HEK293 (cell line): ENCODE measurements around the gene TMEM106C.
A peak's percentile ranks its signal among the peaks of the same experiment; 100 is the strongest.

Experiments
- CTCF ChIA-PET: fragments of 350-600 bp; formaldehyde crosslinking; extraction: SDS; loops from one replicate; lab custom pipeline; 2021; ENCODE audit warnings: antibody characterized with exemption; lab: Yijun Ruan, JAX
- POLR2A ChIA-PET: fragments of 300-600 bp; formaldehyde crosslinking; extraction: SDS; loops from one replicate; lab custom pipeline; 2020; ENCODE audit warnings: antibody characterized with exemption, inconsistent platforms; lab: Yijun Ruan, JAX
- H3K27ac ChIP-seq: fragments of 200-500 bp; sonication (Bioruptor generic); 2 replicates; pipeline ENCODE4 v1.5.1; 2014; ENCODE audit warnings: low read depth, low read length, control low read depth, inconsistent platforms; ENCODE audit errors: extremely low read depth
- H3K36me3 ChIP-seq, 2 experiments: fragments of 200-500 bp in 1 of 2; sonication (Bioruptor generic) in 1 of 2; 1 replicate in 1 of 2; 2 replicates in 1 of 2; pipeline ENCODE4 v1.5.1; 2014 to 2017; ENCODE audit warnings: inconsistent platforms in 2 of 2, low read length in 2 of 2; ENCODE audit not compliant: control insufficient read depth in 2 of 2, insufficient read depth in 1 of 2
- H3K4me1 ChIP-seq: fragments of 200-500 bp; sonication (Bioruptor generic); 2 replicates; pipeline ENCODE4 v1.5.1; 2014; ENCODE audit warnings: mild to moderate bottlenecking, low read length, inconsistent platforms; ENCODE audit not compliant: control insufficient read depth, insufficient read depth
- H3K4me3 ChIP-seq: 2 replicates; pipeline ENCODE4 v1.5.1; 2011; ENCODE audit warnings: low read depth, mild to moderate bottlenecking, control low read depth, low read length, moderate library complexity
- H3K9me3 ChIP-seq: fragments of 200-500 bp; sonication (Bioruptor generic); 2 replicates; pipeline ENCODE4 v1.5.1; 2014; ENCODE audit warnings: low read depth, low read length, inconsistent platforms; ENCODE audit not compliant: control insufficient read depth, insufficient read depth
- EGR2 ChIP-seq: fragments of 450-650 bp; formaldehyde crosslinking; IDR thresholded peaks from 2 replicates; pipeline ENCODE4 v1.5.1; 2016; ENCODE audit warnings: low read depth, missing biosample characterization, missing genetic modification characterization
- PRDM10 ChIP-seq: fragments of 450-650 bp; formaldehyde crosslinking; IDR thresholded peaks from 2 replicates; pipeline ENCODE4 v1.5.1; 2016; ENCODE audit warnings: missing biosample characterization, missing genetic modification characterization
- PRDM4 ChIP-seq: fragments of 450-650 bp; formaldehyde crosslinking; IDR thresholded peaks from 2 replicates; pipeline ENCODE4 v1.5.1; 2017; ENCODE audit warnings: missing biosample characterization, missing genetic modification characterization
- SCRT1 ChIP-seq: fragments of 450-650 bp; formaldehyde crosslinking; IDR thresholded peaks from 2 replicates; pipeline ENCODE4 v1.5.1; 2016; ENCODE audit warnings: missing biosample characterization, missing genetic modification characterization, borderline replicate concordance
- SCRT2 ChIP-seq: fragments of 450-650 bp; formaldehyde crosslinking; IDR thresholded peaks from 2 replicates; pipeline ENCODE4 v1.5.1; 2016; ENCODE audit warnings: missing biosample characterization, missing genetic modification characterization
- SETDB1 ChIP-seq: IDR thresholded peaks from one replicate; pipeline ENCODE4 v1.6.1; 2017; ENCODE audit warnings: mild to moderate bottlenecking, low read length, moderate library complexity, mixed read lengths; ENCODE audit not compliant: insufficient read length
- ZBTB48 ChIP-seq: fragments of 450-650 bp; formaldehyde crosslinking; IDR thresholded peaks from 2 replicates; pipeline ENCODE4 v1.5.1; 2016; ENCODE audit warnings: missing biosample characterization, missing genetic modification characterization
- ZFP37 ChIP-seq: fragments of 450-650 bp; formaldehyde crosslinking; IDR thresholded peaks from 2 replicates; pipeline ENCODE4 v1.5.1; 2016; ENCODE audit warnings: missing biosample characterization, missing genetic modification characterization
- ZFP41 ChIP-seq: fragments of 450-650 bp; formaldehyde crosslinking; IDR thresholded peaks from 2 replicates; pipeline ENCODE4 v1.5.1; 2016; ENCODE audit warnings: missing biosample characterization, missing genetic modification characterization, borderline replicate concordance
- ZNF2 ChIP-seq: fragments of 450-650 bp; formaldehyde crosslinking; IDR thresholded peaks from 2 replicates; pipeline ENCODE4 v1.5.1; 2016; ENCODE audit warnings: missing biosample characterization, missing genetic modification characterization
- ZNF280D ChIP-seq: fragments of 450-650 bp; formaldehyde crosslinking; IDR thresholded peaks from 2 replicates; pipeline ENCODE4 v1.5.1; 2016; ENCODE audit warnings: missing biosample characterization, missing genetic modification characterization
- ZNF391 ChIP-seq: fragments of 450-650 bp; formaldehyde crosslinking; IDR thresholded peaks from 2 replicates; pipeline ENCODE4 v1.5.1; 2016; ENCODE audit warnings: low read depth, missing biosample characterization, missing genetic modification characterization, borderline replicate concordance
- ZNF404 ChIP-seq: fragments of 450-650 bp; formaldehyde crosslinking; IDR thresholded peaks from 2 replicates; pipeline ENCODE4 v1.5.1; 2017; ENCODE audit warnings: missing biosample characterization, missing genetic modification characterization
- ZNF692 ChIP-seq: fragments of 450-650 bp; formaldehyde crosslinking; IDR thresholded peaks from 2 replicates; pipeline ENCODE4 v1.5.1; 2016; ENCODE audit warnings: missing biosample characterization, missing genetic modification characterization
- ZNF837 ChIP-seq: fragments of 450-650 bp; formaldehyde crosslinking; IDR thresholded peaks from 2 replicates; pipeline ENCODE4 v1.5.1; 2016; ENCODE audit warnings: missing biosample characterization, missing genetic modification characterization

The TMEM106C gene

GRCh38 chr12:47930634-47931033 lies 32.8 kb upstream of the TMEM106C start:
- POLR2A ChIA-PET: no interaction called here
- H3K4me1 ChIP-seq: no peaks in the 10 kb centered on the region
- H3K4me3 ChIP-seq: no peak overlapping the region
- no peaks in the 10 kb centered on the region for H3K36me3 ChIP-seq
- peak; percentile 96 for TF ChIP-seq SCRT1 (tag by site-specific recombination)
- TF ChIP-seq ZNF2 (tag by site-specific recombination): no peak
- peak; percentile 93 for TF ChIP-seq SCRT2 (tag by site-specific recombination)
- TF ChIP-seq, all 188 proteins: peak for 2
- no peaks in the 10 kb centered on the region for H3K9me3 ChIP-seq
- H3K27ac ChIP-seq: no peak overlapping the region
- CTCF ChIA-PET: no interaction called here

- ChIA-PET POLR2A (no interaction called here), CTCF (no interaction called here)
- Histone ChIP-seq H3K27ac (no peak overlapping the region), H3K4me3 (no peak overlapping the region), H3K9me3 (no peaks in the 10 kb centered on the region), H3K36me3 (no peaks in the 10 kb centered on the region), H3K4me1 (no peaks in the 10 kb centered on the region)
- TF ChIP-seq ZFP41 (tag by site-specific recombination): no peak
- TF ChIP-seq PRDM10 (tag by site-specific recombination): 0 out of 2 replicates have a peak, but pooled peaks have one; percentile 16
Observed at GRCh38 chr12:47931187-47931586, 32.2 kb upstream of the TMEM106C start.

GRCh38 chr12:47935184-47935583 lies 28.2 kb upstream of the TMEM106C start:
- H3K36me3 ChIP-seq: no peaks in the 10 kb centered on the region
- no peak overlapping the region for H3K4me3 ChIP-seq
- no peaks in the 10 kb centered on the region for H3K9me3 ChIP-seq
- POLR2A ChIA-PET: no interaction called here
- CTCF ChIA-PET: interaction anchor here (1.0 kb wide), 3 partner anchors 17 to 133 kb away, joined by 3 to 4 read pairs (median 3); partner anchors contain the start of gene TMEM106C
- no peak overlapping the region for H3K27ac ChIP-seq
- H3K4me1 ChIP-seq: no peaks in the 10 kb centered on the region
- no peak for TF ChIP-seq PRDM4 (tag by site-specific recombination)
- TF ChIP-seq ZBTB48 (tag by site-specific recombination): no peak
- no peak for TF ChIP-seq ZNF280D (tag by site-specific recombination)
- no peak for TF ChIP-seq ZNF837 (tag by site-specific recombination)
- no peak for TF ChIP-seq ZFP37
- no peak for TF ChIP-seq ZNF692 (tag by site-specific recombination)
- TF ChIP-seq SETDB1: no peak
- no peak for TF ChIP-seq ZNF391 (tag by site-specific recombination)
- TF ChIP-seq EGR2 (tag by site-specific recombination): no peak
- no peak for TF ChIP-seq ZNF404 (tag by site-specific recombination)
